Ishikawa (cell line): ENCODE data around the gene C2orf92.

Experiments used
- CEBPB ChIP-seq: IDR thresholded peaks from 2 replicates; pipeline ENCODE4 v1.6.1; 2012
- CREB1 ChIP-seq: IDR thresholded peaks from 2 replicates; pipeline ENCODE4 v1.6.1; 2012; ENCODE audit warnings: low read depth
- EGR1 ChIP-seq: IDR thresholded peaks from 2 replicates; pipeline ENCODE4 v1.6.1; 2012
- EP300 ChIP-seq: IDR thresholded peaks from 2 replicates; pipeline ENCODE4 v1.6.1; 2012; ENCODE audit warnings: borderline replicate concordance
- FOXM1 ChIP-seq: IDR thresholded peaks from 2 replicates; pipeline ENCODE4 v1.6.1; 2012; ENCODE audit warnings: low read depth, borderline replicate concordance
- MAX ChIP-seq: IDR thresholded peaks from 2 replicates; pipeline ENCODE4 v1.6.1; 2012
- NFIC ChIP-seq: IDR thresholded peaks from 2 replicates; pipeline ENCODE4 v1.6.1; 2012
- RAD21 ChIP-seq: IDR thresholded peaks from 2 replicates; pipeline ENCODE4 v1.6.1; 2012; ENCODE audit warnings: low read depth
- REST ChIP-seq: IDR thresholded peaks from 2 replicates; pipeline ENCODE4 v1.6.1; 2012; ENCODE audit warnings: low read depth, mild to moderate bottlenecking
- TAF1 ChIP-seq: IDR thresholded peaks from 2 replicates; pipeline ENCODE4 v1.6.1; 2012; ENCODE audit warnings: low read depth, mild to moderate bottlenecking
- TCF12 ChIP-seq: IDR thresholded peaks from 2 replicates; pipeline ENCODE4 v1.6.1; 2012; ENCODE audit warnings: low read depth
- TEAD4 ChIP-seq: IDR thresholded peaks from 2 replicates; pipeline ENCODE4 v1.6.1; 2012
- YY1 ChIP-seq: IDR thresholded peaks from 2 replicates; pipeline ENCODE4 v1.6.1; 2012; ENCODE audit warnings: low read depth
- ZBTB7A ChIP-seq: IDR thresholded peaks from 2 replicates; pipeline ENCODE4 v1.6.1; 2012; ENCODE audit warnings: low read depth
- TF ChIP-seq, protein P1 (sequence below): IDR thresholded peaks from 2 replicates; pipeline ENCODE4 v1.6.1; 2012

Gene C2orf92

GRCh38 chr2:97749581-97749980 is 80.1 kb downstream of the C2orf92 start:
- no peak for TF ChIP-seq EGR1
- no peak for TF ChIP-seq MAX
- no peak for TF ChIP-seq REST
- TF ChIP-seq TEAD4: no peak
- TF ChIP-seq ZBTB7A: no peak
- TF ChIP-seq EP300: no peak
- TF ChIP-seq FOXM1: no peak

- no peak for TF ChIP-seq EGR1
- TF ChIP-seq TAF1: no peak
- no peak for TF ChIP-seq EP300
- TF ChIP-seq, protein P1, sequence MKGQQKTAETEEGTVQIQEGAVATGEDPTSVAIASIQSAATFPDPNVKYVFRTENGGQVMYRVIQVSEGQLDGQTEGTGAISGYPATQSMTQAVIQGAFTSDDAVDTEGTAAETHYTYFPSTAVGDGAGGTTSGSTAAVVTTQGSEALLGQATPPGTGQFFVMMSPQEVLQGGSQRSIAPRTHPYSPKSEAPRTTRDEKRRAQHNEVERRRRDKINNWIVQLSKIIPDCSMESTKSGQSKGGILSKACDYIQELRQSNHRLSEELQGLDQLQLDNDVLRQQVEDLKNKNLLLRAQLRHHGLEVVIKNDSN: no peak
- no peak for TF ChIP-seq CREB1
- no peak for TF ChIP-seq MAX
- TF ChIP-seq REST: no peak
- no peak for TF ChIP-seq RAD21
- TF ChIP-seq CEBPB: no peak
- no peak for TF ChIP-seq YY1
- no peak for TF ChIP-seq FOXM1
- no peak for TF ChIP-seq TCF12
- no peak for TF ChIP-seq ZBTB7A
- no peak for TF ChIP-seq NFIC
Observed at GRCh38 chr2:97750017-97750416, 80.5 kb downstream of the C2orf92 start.

DNA sequence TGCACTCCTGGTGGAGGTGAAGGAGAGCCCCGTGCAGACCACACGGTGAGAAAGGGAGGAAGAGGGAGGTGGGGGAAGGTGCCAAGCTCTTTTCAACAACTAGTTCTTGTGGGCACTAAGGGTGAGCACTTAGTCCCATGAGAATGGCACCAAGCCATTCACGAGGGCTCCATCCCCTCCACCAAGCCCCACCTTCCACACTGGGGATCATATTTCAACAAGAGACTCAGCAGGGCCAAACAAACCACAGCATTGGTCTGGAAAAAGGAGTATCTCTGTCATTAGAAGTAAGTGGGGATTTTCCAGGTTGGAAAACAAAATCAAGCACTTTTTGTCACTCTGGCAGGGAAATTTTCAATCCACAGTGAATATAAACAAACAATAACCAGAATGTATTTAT is 82.2 kb downstream of the C2orf92 start:
- TF ChIP-seq ZBTB7A (no peak), MAX (no peak), REST (no peak), EGR1 (no peak), TEAD4 (no peak), RAD21 (no peak)
- TF ChIP-seq, protein P1: no peak
